Liver (tissue), 3 donors: ENCODE data around the gene BSND.

Experiments
- ATF3 ChIP-seq: IDR thresholded peaks from 2 replicates; pipeline ENCODE4 v1.6.1; 2016; ENCODE audit warnings: antibody characterized with exemption
- CTCF ChIP-seq: fragments of 150-350 bp; IDR thresholded peaks from 2 replicates; pipeline ENCODE4 v1.5.1; 2017; ENCODE audit warnings: improper control_type of control experiment, low read depth, low read length; ENCODE audit not compliant: missing input control
- FOXA1 ChIP-seq: IDR thresholded peaks from 2 replicates; pipeline ENCODE4 v1.6.1; 2016; ENCODE audit warnings: antibody characterized with exemption
- GABPA ChIP-seq, 2 donors: IDR thresholded peaks in 1 of 2; conservative IDR thresholded peaks in 1 of 2; 2 replicates each; pipeline ENCODE4 v1.6.1; 2016; ENCODE audit warnings: antibody characterized with exemption in 2 of 2, mild to moderate bottlenecking in 1 of 2, moderate library complexity in 1 of 2
- JUND ChIP-seq, 2 donors: IDR thresholded peaks; 2 replicates each; pipeline ENCODE4 v1.6.1; 2016; ENCODE audit warnings: antibody characterized with exemption in 2 of 2
- MAX ChIP-seq: IDR thresholded peaks from 2 replicates; pipeline ENCODE4 v1.6.1; 2016; ENCODE audit warnings: antibody characterized with exemption
- RAD21 ChIP-seq, 2 donors: IDR thresholded peaks; 2 replicates each; pipeline ENCODE4 v1.6.1; 2016; ENCODE audit warnings: antibody characterized with exemption in 2 of 2, mild to moderate bottlenecking in 2 of 2
- REST ChIP-seq: IDR thresholded peaks from 2 replicates; pipeline ENCODE4 v1.6.1; 2016; ENCODE audit warnings: antibody characterized with exemption, mild to moderate bottlenecking
- RXRA ChIP-seq, 2 donors: IDR thresholded peaks; 2 replicates each; pipeline ENCODE4 v1.6.1; 2017 to 2018; ENCODE audit warnings: antibody characterized with exemption in 2 of 2, mild to moderate bottlenecking in 1 of 2
- SP1 ChIP-seq: IDR thresholded peaks from 2 replicates; pipeline ENCODE4 v1.6.1; 2018; ENCODE audit warnings: antibody characterized with exemption, mild to moderate bottlenecking
- TAF1 ChIP-seq: conservative IDR thresholded peaks from 2 replicates; pipeline ENCODE4 v1.6.1; 2016; ENCODE audit warnings: antibody characterized with exemption, mild to moderate bottlenecking
- YY1 ChIP-seq: IDR thresholded peaks from 2 replicates; pipeline ENCODE4 v1.6.1; 2016; ENCODE audit warnings: antibody characterized with exemption, mild to moderate bottlenecking
- ZBTB33 ChIP-seq: IDR thresholded peaks from 2 replicates; pipeline ENCODE4 v1.6.1; 2016; ENCODE audit warnings: antibody characterized with exemption
- donor health status: healthy.
- donor health status: healthy.

GRCh38 chr1:54959241-54959640 is 39.5 kb upstream of the BSND start:
- no peak for TF ChIP-seq CTCF
- TF ChIP-seq REST, result no peak
- no peak for TF ChIP-seq TAF1
- no peak for TF ChIP-seq MAX
- TF ChIP-seq SP1, result no peak
- TF ChIP-seq FOXA1, result no peak
- no peak for TF ChIP-seq JUND (IDR thresholded peaks at IDR 0.05)
- TF ChIP-seq YY1, result no peak
- TF ChIP-seq ZBTB33, result no peak
- TF ChIP-seq ATF3, result no peak
- no peak for TF ChIP-seq RAD21 (IDR thresholded peaks at IDR 0.05)
- TF ChIP-seq GABPA (IDR thresholded peaks at IDR 0.05 in 1 of 2, conservative IDR thresholded peaks at IDR 0.05 in 1 of 2), result no peak
- TF ChIP-seq RXRA (IDR thresholded peaks at IDR 0.05), result no peak
